GM18519 (cell line): ENCODE data around the gene PAFAH2.

Experiments used
- ATAC-seq: cut with Tn5 transposase; IDR thresholded peaks from one replicate; pipeline ENCODE4 v1.9.1; 2021; ENCODE audit warnings: mild to moderate bottlenecking, moderate library complexity; ENCODE audit not compliant: unreplicated experiment, low FRiP score

PAFAH2 gene

GRCh38 chr1:26031611-26032220 is 33.9 kb upstream of the PAFAH2 start:
- ATAC-seq = no peak

GRCh38 chr1:26031196-26031595 is 33.3 kb upstream of the PAFAH2 start:
- no peak for ATAC-seq

GRCh38 chr1:26029864-26030481 is 32.1 kb upstream of the PAFAH2 start:
- ATAC-seq = no peak

GRCh38 chr1:26029054-26029863 is 31.4 kb upstream of the PAFAH2 start:
- no peak for ATAC-seq

- ATAC-seq = no peak
Observed at GRCh38 chr1:26028490-26028980, 30.7 kb upstream of the PAFAH2 start.

GRCh38 chr1:26027716-26028489 is 30.0 kb upstream of the PAFAH2 start:
- ATAC-seq = no peak

GRCh38 chr1:26025517-26025916 is 27.7 kb upstream of the PAFAH2 start:
- no peak for ATAC-seq

- no peak for ATAC-seq
Observed at GRCh38 chr1:26025060-26025459, 27.2 kb upstream of the PAFAH2 start.

GRCh38 chr1:26023826-26024225 is 26.0 kb upstream of the PAFAH2 start:
- ATAC-seq = no peak

GRCh38 chr1:26023009-26023408 is 25.1 kb upstream of the PAFAH2 start:
- ATAC-seq = no peak

- ATAC-seq = no peak
Observed at GRCh38 chr1:26022404-26022779, 24.5 kb upstream of the PAFAH2 start.

GRCh38 chr1:26021647-26022403 is 24.0 kb upstream of the PAFAH2 start, which contains the start of gene EXTL1:
EXTL1 (plus strand) TSS chr1:26021775; CDS start chr1:26022647, 872 bp downstream.
- no peak for ATAC-seq

GRCh38 chr1:26020941-26021646 is 23.2 kb upstream of the PAFAH2 start:
- no peak for ATAC-seq

GRCh38 chr1:26020330-26020768 is 22.5 kb upstream of the PAFAH2 start:
- no peak for ATAC-seq

- ATAC-seq = no peak
Observed at GRCh38 chr1:26019641-26020315, 21.9 kb upstream of the PAFAH2 start.

- no peak for ATAC-seq
Observed at GRCh38 chr1:26017606-26018005, 19.7 kb upstream of the PAFAH2 start.

GRCh38 chr1:26016953-26017545 is 19.2 kb upstream of the PAFAH2 start:
- ATAC-seq = no peak

- ATAC-seq = no peak
Observed at GRCh38 chr1:26016258-26016952, 18.5 kb upstream of the PAFAH2 start.
